SK-N-SH (cell line): ENCODE data around the gene C1orf159. TPM values are rescaled to one million over a fixed set of nuclear protein-coding genes. Genes with fewer than 3 reads are reported as not detected.

Experiments used
- CTCF ChIA-PET: fragments of 300-600, 350-600 bp; formaldehyde crosslinking; extraction: SDS; loops from one replicate; lab custom pipeline; 2021; lab: Yijun Ruan, JAX
- POLR2A ChIA-PET: fragments of 350-600 bp; sonication (Branson Sonifier 250); formaldehyde crosslinking; extraction: SDS; loops from one replicate; lab custom pipeline; 2020; ENCODE audit warnings: antibody characterized with exemption, inconsistent platforms; lab: Yijun Ruan, JAX
- DNase-seq: peaks from one replicate; pipeline ENCODE4 v3.0.0; 2012
- H2AFZ ChIP-seq: fragments of 200-600 bp; sonication (generic); 2 replicates; pipeline ENCODE4 v1.8.1; 2016; ENCODE audit warnings: antibody characterized with exemption, mild to moderate bottlenecking, low read depth
- H3F3A ChIP-seq: fragments of 200-600 bp; sonication (generic); replicated peaks from 2 replicates; pipeline ENCODE3; 2016; ENCODE audit warnings: antibody characterized with exemption, mild to moderate bottlenecking; ENCODE audit not compliant: insufficient read depth
- H3K27ac ChIP-seq, 2 experiments: fragments of 200-500 bp in 1 of 2; fragments of 200-600 bp in 1 of 2; sonication (Bioruptor generic) in 1 of 2; sonication (generic), shearing (Covaris generic) in 1 of 2; 2 replicates each; pipeline versions ENCODE4 v1.5.1 to v1.6.1; 2014 to 2016; ENCODE audit warnings: low read depth in 2 of 2, inconsistent platforms in 1 of 2, low read length in 1 of 2, mild to moderate bottlenecking in 1 of 2, mixed read lengths in 1 of 2
- H3K27me3 ChIP-seq: fragments of 200-600 bp; sonication (generic), shearing (Covaris generic); 2 replicates; pipeline ENCODE4 v1.6.1; 2016; ENCODE audit warnings: mixed run types; ENCODE audit not compliant: insufficient read depth
- H3K36me3 ChIP-seq, 2 experiments: fragments of 200-500 bp in 1 of 2; fragments of 200-600 bp in 1 of 2; sonication (Bioruptor generic) in 1 of 2; sonication (generic) in 1 of 2; replicated peaks in 1 of 2; 2 replicates each; pipeline versions ENCODE3 to v1.5.1; 2014 to 2016; ENCODE audit warnings: low read length in 1 of 2, mild to moderate bottlenecking in 1 of 2; ENCODE audit not compliant: insufficient read depth in 2 of 2, control insufficient read depth in 1 of 2
- H3K4me1 ChIP-seq, 2 experiments: fragments of 200-500 bp in 1 of 2; fragments of 200-600 bp in 1 of 2; sonication (Bioruptor generic) in 1 of 2; sonication (generic), shearing (Covaris generic) in 1 of 2; 2 replicates each; pipeline versions ENCODE4 v1.5.1 to v1.6.1; 2014 to 2016; ENCODE audit warnings: low read depth in 1 of 2, low read length in 1 of 2, mixed run types in 1 of 2; ENCODE audit not compliant: insufficient read depth in 2 of 2, control insufficient read depth in 1 of 2
- H3K4me2 ChIP-seq: fragments of 200-600 bp; sonication (generic), shearing (Covaris generic); 2 replicates; pipeline ENCODE4 v1.6.1; 2017; ENCODE audit warnings: mixed run types
- H3K4me3 ChIP-seq, 2 experiments: fragments of 200-500 bp in 1 of 2; fragments of 200-600 bp in 1 of 2; sonication (Bioruptor generic) in 1 of 2; sonication (generic), shearing (Covaris generic) in 1 of 2; 2 replicates each; pipeline versions ENCODE4 v1.5.1 to v1.8.1; 2014 to 2016; ENCODE audit warnings: low read depth in 2 of 2, inconsistent platforms in 1 of 2, low read length in 1 of 2, mild to moderate bottlenecking in 1 of 2, mixed read lengths in 1 of 2, moderate library complexity in 1 of 2
- H3K79me2 ChIP-seq: fragments of 200-600 bp; sonication (generic); 2 replicates; pipeline ENCODE4 v1.8.1; 2017; ENCODE audit warnings: mild to moderate bottlenecking; ENCODE audit not compliant: insufficient read depth
- H3K9ac ChIP-seq: fragments of 200-600 bp; sonication (generic); 2 replicates; pipeline ENCODE4 v1.6.1; 2017; ENCODE audit warnings: mixed run types
- H3K9me2 ChIP-seq: fragments of 200-600 bp; sonication (generic); 2 replicates; pipeline ENCODE4 v1.6.1; 2017; ENCODE audit warnings: mixed run types
- H3K9me3 ChIP-seq: fragments of 200-600 bp; sonication (generic); 2 replicates; pipeline ENCODE4 v1.6.1; 2017; ENCODE audit warnings: mixed run types, mild to moderate bottlenecking, moderate library complexity
- H4K20me1 ChIP-seq: fragments of 200-600 bp; sonication (generic); 2 replicates; pipeline ENCODE4 v1.6.1; 2017; ENCODE audit warnings: mild to moderate bottlenecking, mixed run types; ENCODE audit not compliant: insufficient read depth
- CHD2 ChIP-seq: fragments of 150-350 bp; IDR thresholded peaks from 2 replicates; pipeline ENCODE4 v1.6.1; 2018; ENCODE audit warnings: low read length; ENCODE audit not compliant: partially characterized antibody
- ELF1 ChIP-seq: IDR thresholded peaks from 2 replicates; pipeline ENCODE4 v1.4.0; 2012
- EP300 ChIP-seq, 2 experiments: IDR thresholded peaks; 2 replicates each; pipeline versions ENCODE4 v1.4.0 to v1.6.1; 2012; ENCODE audit warnings: borderline replicate concordance in 1 of 2, low read depth in 1 of 2, low read length in 1 of 2
- EZH2phosphoT487 ChIP-seq: fragments of 200-600 bp; sonication (generic); IDR thresholded peaks from 2 replicates; pipeline ENCODE4 v1.6.1; 2017; ENCODE audit warnings: low read depth, mixed run types, mild to moderate bottlenecking, antibody characterized with exemption, moderate library complexity, borderline replicate concordance
- FOSL2 ChIP-seq: IDR thresholded peaks from 2 replicates; pipeline ENCODE4 v1.4.0; 2012; ENCODE audit warnings: low read depth, mild to moderate bottlenecking, moderate library complexity, borderline replicate concordance
- FOXJ3 ChIP-seq: sonication (generic); formaldehyde crosslinking; IDR thresholded peaks from 2 replicates; pipeline ENCODE4 v1.5.1; 2020; ENCODE audit warnings: mild to moderate bottlenecking, missing genetic modification reagents
- FOXM1 ChIP-seq: IDR thresholded peaks from 2 replicates; pipeline ENCODE4 v1.4.0; 2012; ENCODE audit warnings: low read depth, mild to moderate bottlenecking
- GABPA ChIP-seq: IDR thresholded peaks from 2 replicates; pipeline ENCODE4 v1.4.0; 2012; ENCODE audit warnings: low read depth, mild to moderate bottlenecking
- MXI1 ChIP-seq: IDR thresholded peaks from 2 replicates; pipeline ENCODE4 v1.6.1; 2012; ENCODE audit warnings: mild to moderate bottlenecking, low read depth, low read length, improper control_type of control experiment
- NRF1 ChIP-seq: IDR thresholded peaks from 2 replicates; pipeline ENCODE4 v1.6.1; 2012; ENCODE audit warnings: low read depth, mild to moderate bottlenecking, low read length
- RAD21 ChIP-seq: IDR thresholded peaks from 2 replicates; pipeline ENCODE4 v1.6.1; 2012; ENCODE audit warnings: mild to moderate bottlenecking, low read length
- RCOR1 ChIP-seq: fragments of 150-350 bp; IDR thresholded peaks from 2 replicates; pipeline ENCODE4 v1.6.1; 2017; ENCODE audit warnings: antibody characterized with exemption, low read length
- RFX5 ChIP-seq: IDR thresholded peaks from 2 replicates; pipeline ENCODE4 v1.6.1; 2012; ENCODE audit warnings: mild to moderate bottlenecking, improper control_type of control experiment, low read length
- SIN3A ChIP-seq: IDR thresholded peaks from 2 replicates; pipeline ENCODE4 v1.6.1; 2012; ENCODE audit warnings: low read depth, mild to moderate bottlenecking, low read length, moderate library complexity, borderline replicate concordance
- SMC3 ChIP-seq: IDR thresholded peaks from 2 replicates; pipeline ENCODE4 v1.6.1; 2012; ENCODE audit warnings: low read depth, low read length, improper control_type of control experiment
- TCF12 ChIP-seq: IDR thresholded peaks from 2 replicates; pipeline ENCODE4 v1.4.0; 2012
- USF2 ChIP-seq: fragments of 150-350 bp; IDR thresholded peaks from 2 replicates; pipeline ENCODE4 v1.6.1; 2017; ENCODE audit warnings: antibody characterized with exemption, low read length, low read depth, borderline replicate concordance
- YY1 ChIP-seq: IDR thresholded peaks from 2 replicates; pipeline ENCODE4 v1.4.0; 2012; ENCODE audit warnings: low read depth, mild to moderate bottlenecking
- WGBS: methylation state at CpG from one replicate; pipeline ENCODE4 v1.1.6; 2017; ENCODE audit warnings: low lambda C conversion rate; 5-methylcytosine and 5-hydroxymethylcytosine counted together
- polyA plus RNA-seq, 3 experiments: library from polyadenylated mRNA; depleted of rRNA; stranded (reverse); fragments of >200 nt; gene quantifications; 2 replicates each; pipeline ENCODE4 v1.2.3, GENCODE V29; 2012
- TF ChIP-seq, protein P1 (sequence below): IDR thresholded peaks from 2 replicates; pipeline ENCODE4 v1.4.0; 2012; ENCODE audit warnings: low read depth, borderline replicate concordance
- TF ChIP-seq, protein P2 (sequence below): IDR thresholded peaks from 2 replicates; pipeline ENCODE4 v1.4.0; 2012; ENCODE audit warnings: low read depth
- TF ChIP-seq, protein P3 (sequence below): IDR thresholded peaks from 2 replicates; pipeline ENCODE4 v1.4.0; 2012; ENCODE audit warnings: low read depth, borderline replicate concordance

The C1orf159 gene
- 10.1 and 10.2 TPM in 2 replicates for polyA plus RNA-seq (2012; rRNA removed)
- 3.0 and 4.9 TPM in 2 replicates for polyA plus RNA-seq (2012; cell fraction: cytosol; rRNA removed)
- 57.7 and 66.0 TPM in 2 replicates for polyA plus RNA-seq (2012; cell fraction: nucleus; rRNA removed)

GRCh38 chr1:1115786-1116700 is at the start of gene C1orf159:
C1orf159 (minus strand) TSS chr1:1116089; CDS start chr1:1091543, 24,546 bp downstream.
- Histone ChIP-seq H3K4me3 (peak within 1 kb of the TSS; percentile 59 to 60), H3F3A (no peaks in the 10 kb centered on the region), H3K9me3 (no peaks in the 10 kb centered on the region), H3K9ac (peak within 1 kb of the TSS; percentile 61; the same call in 1 of the 2 replicates), H3K4me1 (peaks cover 0 to 10% of the 10 kb centered on the region in 2 experiments; a peak in 1 of 4 replicates), H3K4me2 (peak within 1 kb of the TSS; percentile 84), H2AFZ (peak within 1 kb of the TSS; percentile 65; the same call in 1 of the 2 replicates), H3K9me2 (no peaks in the 10 kb centered on the region), H3K27me3 (0 out of 2 replicates have a peak, but pooled peaks cover 6% of the 10 kb centered on the region), H3K27ac (peak within 1 kb of the TSS in 1 of 2 experiments; percentile 71; a peak in 1 of 4 replicates), H4K20me1 (no peaks in the 10 kb centered on the region), H3K36me3 (no peaks in the 10 kb centered on the region), H3K79me2 (no peaks in the 10 kb centered on the region)
- DNase-seq = peak; percentile 99
- peak; percentile 66 for TF ChIP-seq NRF1
- TF ChIP-seq, protein P1, sequence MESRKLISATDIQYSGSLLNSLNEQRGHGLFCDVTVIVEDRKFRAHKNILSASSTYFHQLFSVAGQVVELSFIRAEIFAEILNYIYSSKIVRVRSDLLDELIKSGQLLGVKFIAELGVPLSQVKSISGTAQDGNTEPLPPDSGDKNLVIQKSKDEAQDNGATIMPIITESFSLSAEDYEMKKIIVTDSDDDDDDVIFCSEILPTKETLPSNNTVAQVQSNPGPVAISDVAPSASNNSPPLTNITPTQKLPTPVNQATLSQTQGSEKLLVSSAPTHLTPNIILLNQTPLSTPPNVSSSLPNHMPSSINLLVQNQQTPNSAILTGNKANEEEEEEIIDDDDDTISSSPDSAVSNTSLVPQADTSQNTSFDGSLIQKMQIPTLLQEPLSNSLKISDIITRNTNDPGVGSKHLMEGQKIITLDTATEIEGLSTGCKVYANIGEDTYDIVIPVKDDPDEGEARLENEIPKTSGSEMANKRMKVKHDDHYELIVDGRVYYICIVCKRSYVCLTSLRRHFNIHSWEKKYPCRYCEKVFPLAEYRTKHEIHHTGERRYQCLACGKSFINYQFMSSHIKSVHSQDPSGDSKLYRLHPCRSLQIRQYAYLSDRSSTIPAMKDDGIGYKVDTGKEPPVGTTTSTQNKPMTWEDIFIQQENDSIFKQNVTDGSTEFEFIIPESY = peak; percentile 92
- TF ChIP-seq, protein P2, sequence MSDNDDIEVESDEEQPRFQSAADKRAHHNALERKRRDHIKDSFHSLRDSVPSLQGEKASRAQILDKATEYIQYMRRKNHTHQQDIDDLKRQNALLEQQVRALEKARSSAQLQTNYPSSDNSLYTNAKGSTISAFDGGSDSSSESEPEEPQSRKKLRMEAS = peak; percentile 32; the same call in 1 of the 2 replicates
- TF ChIP-seq FOSL2 = no peak
- no peak for TF ChIP-seq RCOR1
- no peak for TF ChIP-seq EP300 (IDR thresholded peaks at IDR 0.05; ENCODE audit: borderline replicate concordance in 1 of 2, low read depth in 1 of 2, low read length in 1 of 2)
- TF ChIP-seq SMC3 = no peak
- TF ChIP-seq GABPA = no peak; the same call in 1 of the 2 replicates
- TF ChIP-seq FOXM1 = no peak
- TF ChIP-seq CHD2 = peak; percentile 95
- TF ChIP-seq USF2 = no peak
- TF ChIP-seq TCF12 = no peak
- no peak for TF ChIP-seq ELF1
- TF ChIP-seq FOXJ3 (CRISPR knock-in tag) = no peak
- peak; percentile 98 for TF ChIP-seq MXI1
- TF ChIP-seq RAD21 = no peak
- TF ChIP-seq, protein P3, sequence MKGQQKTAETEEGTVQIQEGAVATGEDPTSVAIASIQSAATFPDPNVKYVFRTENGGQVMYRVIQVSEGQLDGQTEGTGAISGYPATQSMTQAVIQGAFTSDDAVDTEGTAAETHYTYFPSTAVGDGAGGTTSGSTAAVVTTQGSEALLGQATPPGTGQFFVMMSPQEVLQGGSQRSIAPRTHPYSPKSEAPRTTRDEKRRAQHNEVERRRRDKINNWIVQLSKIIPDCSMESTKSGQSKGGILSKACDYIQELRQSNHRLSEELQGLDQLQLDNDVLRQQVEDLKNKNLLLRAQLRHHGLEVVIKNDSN = no peak
- no peak for TF ChIP-seq RFX5
- TF ChIP-seq SIN3A = peak; percentile 80; the same call in 1 of the 2 replicates
- no peak for TF ChIP-seq EZH2phosphoT487
- no peak for TF ChIP-seq YY1
- POLR2A ChIA-PET = no interaction called here
- WGBS = under 1% methylated on average over 32 of the region's 128 CpGs
- CTCF ChIA-PET = interaction anchor here (0.8 to 2.7 kb wide), 3 partner anchors 115 to 803 kb away, joined by 3 to 15 read pairs (median 3); partner anchors contain the start of gene TMEM52
